Measurements from ENCODE around the gene LYRM7.

The LYRM7 gene

DNA sequence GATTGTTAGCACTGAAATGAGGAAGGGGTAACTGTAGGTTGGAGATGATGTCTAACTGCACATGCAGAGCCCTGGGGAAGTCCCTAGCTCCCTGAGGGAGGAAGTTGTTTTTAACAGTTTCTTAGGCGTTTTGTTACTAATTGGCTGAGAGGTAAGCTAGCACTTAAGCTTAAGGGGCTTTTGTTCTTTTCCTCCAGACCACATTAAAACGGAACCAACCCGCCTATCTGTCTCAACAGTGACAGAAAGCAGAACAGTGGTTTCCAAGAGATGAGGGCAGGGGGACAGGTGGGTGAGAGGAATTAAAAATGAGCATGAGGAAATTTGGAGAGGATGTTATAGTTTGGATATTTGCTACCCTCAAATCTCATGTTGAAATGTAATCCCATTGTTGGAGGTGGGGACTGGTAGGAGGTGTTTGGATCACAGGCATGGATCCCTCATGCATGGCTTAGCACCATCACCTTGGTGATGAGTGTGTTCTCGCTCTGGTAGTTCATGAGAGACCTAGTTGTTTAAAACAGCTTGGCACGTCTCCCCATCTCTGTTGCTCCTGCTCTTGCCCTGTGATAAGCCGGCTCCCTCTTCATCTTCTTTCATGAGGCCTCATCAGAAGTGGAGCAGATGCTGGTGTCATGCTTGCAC, 38.9 kb downstream of the LYRM7 start:
- Histone ChIP-seq H2AFZ (ENCODE audit: low read depth) (peak overlapping the region; percentile 8; the same call in 1 of the 2 replicates), H3K9ac (no peak overlapping the region), H3K4me1 (ENCODE audit: low read depth, poor library complexity, severe bottlenecking) (peaks cover 11% of the 10 kb centered on the region), H3K4me3 (IDR thresholded peaks at IDR 0.05; ENCODE audit: insufficient read depth, low read depth, low read length) (no peak overlapping the region), H3K27me3 (ENCODE audit: insufficient read depth, low read depth) (no peaks in the 10 kb centered on the region), H3K79me2 (ENCODE audit: insufficient read depth, low read depth) (no peaks in the 10 kb centered on the region), H3K27ac (no peak overlapping the region), H3K4me2 (0 out of 2 replicates have a peak overlapping the region, but pooled peaks have one; percentile 4), H3K36me3 (ENCODE audit: insufficient read depth) (no peaks in the 10 kb centered on the region), H4K20me1 (ENCODE audit: insufficient read depth) (no peaks in the 10 kb centered on the region)
- TF ChIP-seq CTCF (conservative IDR thresholded peaks at IDR 0.05; ENCODE audit: low read depth, low read length): no peak

GRCh38 chr5:131210151-131210510, 39.4 kb downstream of the LYRM7 start:
- no peak for TF ChIP-seq CTCF (conservative IDR thresholded peaks at IDR 0.05; ENCODE audit: low read depth, low read length)
- H3K36me3 ChIP-seq (ENCODE audit: insufficient read depth): no peaks in the 10 kb centered on the region
- H4K20me1 ChIP-seq (ENCODE audit: insufficient read depth): no peaks in the 10 kb centered on the region
- no peak overlapping the region for H3K4me2 ChIP-seq
- H3K4me3 ChIP-seq (IDR thresholded peaks at IDR 0.05; ENCODE audit: insufficient read depth, low read depth, low read length): no peak overlapping the region
- H3K79me2 ChIP-seq (ENCODE audit: insufficient read depth, low read depth): no peaks in the 10 kb centered on the region
- H3K27me3 ChIP-seq (ENCODE audit: insufficient read depth, low read depth): no peaks in the 10 kb centered on the region
- no peak overlapping the region for H3K9ac ChIP-seq
- H3K4me1 ChIP-seq (ENCODE audit: low read depth, poor library complexity, severe bottlenecking): peaks cover 11% of the 10 kb centered on the region
- H3K27ac ChIP-seq: no peak overlapping the region
- no peak overlapping the region for H2AFZ ChIP-seq (ENCODE audit: low read depth)

- TF ChIP-seq CTCF (conservative IDR thresholded peaks at IDR 0.05; ENCODE audit: low read depth, low read length): no peak
- H3K36me3 ChIP-seq (ENCODE audit: insufficient read depth): no peaks in the 10 kb centered on the region
- H3K4me3 ChIP-seq (IDR thresholded peaks at IDR 0.05; ENCODE audit: insufficient read depth, low read depth, low read length): no peak overlapping the region
- H3K4me1 ChIP-seq (ENCODE audit: low read depth, poor library complexity, severe bottlenecking): peaks cover 11% of the 10 kb centered on the region
- H3K9ac ChIP-seq: no peak overlapping the region
- no peaks in the 10 kb centered on the region for H4K20me1 ChIP-seq (ENCODE audit: insufficient read depth)
- H3K79me2 ChIP-seq (ENCODE audit: insufficient read depth, low read depth): no peaks in the 10 kb centered on the region
- no peak overlapping the region for H3K27ac ChIP-seq
- no peaks in the 10 kb centered on the region for H3K27me3 ChIP-seq (ENCODE audit: insufficient read depth, low read depth)
- H2AFZ ChIP-seq (ENCODE audit: low read depth): no peak overlapping the region
- no peak overlapping the region for H3K4me2 ChIP-seq
These were observed 40.9 kb downstream of the LYRM7 start for GRCh38 chr5:131211669-131212068.

GRCh38 chr5:131212471-131213021, 41.8 kb downstream of the LYRM7 start:
- no peak overlapping the region for H3K4me3 ChIP-seq (IDR thresholded peaks at IDR 0.05; ENCODE audit: insufficient read depth, low read depth, low read length)
- H3K4me2 ChIP-seq: no peak overlapping the region

More at GRCh38 chr5:131212471-131213021, 41.8 kb downstream of the LYRM7 start:
- Histone ChIP-seq H3K4me1 (ENCODE audit: low read depth, poor library complexity, severe bottlenecking) (peaks cover 11% of the 10 kb centered on the region), H3K36me3 (ENCODE audit: insufficient read depth) (no peaks in the 10 kb centered on the region), H4K20me1 (ENCODE audit: insufficient read depth) (no peaks in the 10 kb centered on the region), H2AFZ (ENCODE audit: low read depth) (no peak overlapping the region), H3K27ac (no peak overlapping the region), H3K79me2 (ENCODE audit: insufficient read depth, low read depth) (no peaks in the 10 kb centered on the region), H3K27me3 (ENCODE audit: insufficient read depth, low read depth) (no peaks in the 10 kb centered on the region), H3K9ac (no peak overlapping the region)
- TF ChIP-seq CTCF (conservative IDR thresholded peaks at IDR 0.05; ENCODE audit: low read depth, low read length): no peak
